Measurements from ENCODE around the gene CCL25. TPM values are rescaled to one million over a fixed set of nuclear protein-coding genes. Genes with fewer than 3 reads are reported as not detected.

The CCL25 gene
- total and polyA plus RNA-seq, 2 of the 13 experiments (the other 11 are each of a cell fraction or from before 2014, with no cell fraction given) = not detected

DNA sequence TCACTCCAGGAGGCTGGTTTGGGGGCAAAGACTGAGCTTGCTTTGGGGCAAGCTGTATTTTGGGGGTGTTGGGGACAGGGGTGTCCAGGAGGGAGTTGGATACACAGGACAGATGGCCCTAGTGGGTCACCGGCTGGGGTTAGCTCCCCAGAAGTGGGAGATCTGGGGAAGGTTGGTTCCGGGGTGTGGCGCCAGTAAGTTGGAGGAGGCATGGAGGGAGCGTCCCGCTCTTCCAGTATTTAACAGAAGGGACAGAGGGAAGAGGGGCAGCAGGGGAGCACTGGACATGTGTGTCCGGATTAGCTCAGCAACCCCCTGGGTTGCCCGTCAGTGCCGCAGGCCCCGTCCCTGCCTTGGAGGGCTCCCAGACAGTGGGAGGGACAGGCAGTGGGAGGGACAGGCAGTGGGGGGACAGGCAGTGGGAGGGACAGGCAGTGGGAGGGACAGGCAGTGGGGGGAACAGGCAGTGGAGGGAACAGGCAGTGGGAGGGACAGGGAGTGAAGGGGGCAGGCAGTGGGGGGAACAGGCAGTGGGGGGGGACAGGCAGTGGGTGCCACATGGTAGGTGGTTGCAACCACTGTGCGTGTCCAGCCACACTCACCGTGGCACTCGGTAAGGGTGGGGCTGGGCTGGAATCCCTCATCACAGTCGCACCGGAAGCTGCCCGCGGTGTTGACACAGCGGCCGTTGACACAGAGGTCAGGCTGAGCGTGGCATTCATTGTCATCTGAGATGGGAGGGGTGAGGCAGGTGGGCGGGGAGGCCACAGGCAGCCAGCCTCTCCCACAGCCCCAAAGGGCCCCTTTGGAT lies 33.2 kb downstream of the CCL25 start (continued):
- TF ChIP-seq PAF1 (CRISPR knock-in tag; IDR thresholded peaks at IDR 0.05) = no peak
- TF ChIP-seq, protein P1, sequence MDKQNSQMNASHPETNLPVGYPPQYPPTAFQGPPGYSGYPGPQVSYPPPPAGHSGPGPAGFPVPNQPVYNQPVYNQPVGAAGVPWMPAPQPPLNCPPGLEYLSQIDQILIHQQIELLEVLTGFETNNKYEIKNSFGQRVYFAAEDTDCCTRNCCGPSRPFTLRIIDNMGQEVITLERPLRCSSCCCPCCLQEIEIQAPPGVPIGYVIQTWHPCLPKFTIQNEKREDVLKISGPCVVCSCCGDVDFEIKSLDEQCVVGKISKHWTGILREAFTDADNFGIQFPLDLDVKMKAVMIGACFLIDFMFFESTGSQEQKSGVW (CRISPR knock-in tag; IDR thresholded peaks at IDR 0.05; ENCODE audit: borderline replicate concordance) = no peak
- TF ChIP-seq, protein P2, sequence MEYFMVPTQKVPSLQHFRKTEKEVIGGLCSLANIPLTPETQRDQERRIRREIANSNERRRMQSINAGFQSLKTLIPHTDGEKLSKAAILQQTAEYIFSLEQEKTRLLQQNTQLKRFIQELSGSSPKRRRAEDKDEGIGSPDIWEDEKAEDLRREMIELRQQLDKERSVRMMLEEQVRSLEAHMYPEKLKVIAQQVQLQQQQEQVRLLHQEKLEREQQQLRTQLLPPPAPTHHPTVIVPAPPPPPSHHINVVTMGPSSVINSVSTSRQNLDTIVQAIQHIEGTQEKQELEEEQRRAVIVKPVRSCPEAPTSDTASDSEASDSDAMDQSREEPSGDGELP (IDR thresholded peaks at IDR 0.05; ENCODE audit: borderline replicate concordance, low read depth) = peak; percentile 81
- no peak for TF ChIP-seq HOXA5 (CRISPR knock-in tag; IDR thresholded peaks at IDR 0.05)
- no peak for TF ChIP-seq ZNF274 (CRISPR knock-in tag; IDR thresholded peaks at IDR 0.05)
- TF ChIP-seq JUND (CRISPR knock-in tag; IDR thresholded peaks at IDR 0.05) = peak; percentile 58; the same call in 1 of the 2 replicates
- no peak for TF ChIP-seq ZNF354B (CRISPR knock-in tag; IDR thresholded peaks at IDR 0.05)
- TF ChIP-seq, protein P3, sequence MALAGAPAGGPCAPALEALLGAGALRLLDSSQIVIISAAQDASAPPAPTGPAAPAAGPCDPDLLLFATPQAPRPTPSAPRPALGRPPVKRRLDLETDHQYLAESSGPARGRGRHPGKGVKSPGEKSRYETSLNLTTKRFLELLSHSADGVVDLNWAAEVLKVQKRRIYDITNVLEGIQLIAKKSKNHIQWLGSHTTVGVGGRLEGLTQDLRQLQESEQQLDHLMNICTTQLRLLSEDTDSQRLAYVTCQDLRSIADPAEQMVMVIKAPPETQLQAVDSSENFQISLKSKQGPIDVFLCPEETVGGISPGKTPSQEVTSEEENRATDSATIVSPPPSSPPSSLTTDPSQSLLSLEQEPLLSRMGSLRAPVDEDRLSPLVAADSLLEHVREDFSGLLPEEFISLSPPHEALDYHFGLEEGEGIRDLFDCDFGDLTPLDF (CRISPR knock-in tag; IDR thresholded peaks at IDR 0.05) = no peak
- TF ChIP-seq PPARG (CRISPR knock-in tag; conservative IDR thresholded peaks at IDR 0.05) = 0 out of 2 replicates have a peak, but pooled peaks have one; percentile 38
- TF ChIP-seq TEAD3 (CRISPR knock-in tag; optimal IDR thresholded peaks at IDR 0.05; ENCODE audit: borderline replicate concordance) = peak; percentile 94
- TF ChIP-seq ZNF615 (CRISPR knock-in tag; IDR thresholded peaks at IDR 0.05; ENCODE audit: borderline replicate concordance) = no peak
- TF ChIP-seq NONO (IDR thresholded peaks at IDR 0.05) = no peak
- peak; percentile 48 for TF ChIP-seq NONO (CRISPR knock-in tag; conservative IDR thresholded peaks at IDR 0.05)
- TF ChIP-seq, protein P4, sequence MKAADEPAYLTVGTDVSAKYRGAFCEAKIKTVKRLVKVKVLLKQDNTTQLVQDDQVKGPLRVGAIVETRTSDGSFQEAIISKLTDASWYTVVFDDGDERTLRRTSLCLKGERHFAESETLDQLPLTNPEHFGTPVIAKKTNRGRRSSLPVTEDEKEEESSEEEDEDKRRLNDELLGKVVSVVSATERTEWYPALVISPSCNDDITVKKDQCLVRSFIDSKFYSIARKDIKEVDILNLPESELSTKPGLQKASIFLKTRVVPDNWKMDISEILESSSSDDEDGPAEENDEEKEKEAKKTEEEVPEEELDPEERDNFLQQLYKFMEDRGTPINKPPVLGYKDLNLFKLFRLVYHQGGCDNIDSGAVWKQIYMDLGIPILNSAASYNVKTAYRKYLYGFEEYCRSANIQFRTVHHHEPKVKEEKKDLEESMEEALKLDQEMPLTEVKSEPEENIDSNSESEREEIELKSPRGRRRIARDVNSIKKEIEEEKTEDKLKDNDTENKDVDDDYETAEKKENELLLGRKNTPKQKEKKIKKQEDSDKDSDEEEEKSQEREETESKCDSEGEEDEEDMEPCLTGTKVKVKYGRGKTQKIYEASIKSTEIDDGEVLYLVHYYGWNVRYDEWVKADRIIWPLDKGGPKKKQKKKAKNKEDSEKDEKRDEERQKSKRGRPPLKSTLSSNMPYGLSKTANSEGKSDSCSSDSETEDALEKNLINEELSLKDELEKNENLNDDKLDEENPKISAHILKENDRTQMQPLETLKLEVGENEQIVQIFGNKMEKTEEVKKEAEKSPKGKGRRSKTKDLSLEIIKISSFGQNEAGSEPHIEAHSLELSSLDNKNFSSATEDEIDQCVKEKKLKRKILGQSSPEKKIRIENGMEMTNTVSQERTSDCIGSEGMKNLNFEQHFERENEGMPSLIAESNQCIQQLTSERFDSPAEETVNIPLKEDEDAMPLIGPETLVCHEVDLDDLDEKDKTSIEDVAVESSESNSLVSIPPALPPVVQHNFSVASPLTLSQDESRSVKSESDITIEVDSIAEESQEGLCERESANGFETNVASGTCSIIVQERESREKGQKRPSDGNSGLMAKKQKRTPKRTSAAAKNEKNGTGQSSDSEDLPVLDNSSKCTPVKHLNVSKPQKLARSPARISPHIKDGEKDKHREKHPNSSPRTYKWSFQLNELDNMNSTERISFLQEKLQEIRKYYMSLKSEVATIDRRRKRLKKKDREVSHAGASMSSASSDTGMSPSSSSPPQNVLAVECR (CRISPR knock-in tag; IDR thresholded peaks at IDR 0.05; ENCODE audit: borderline replicate concordance) = peak; percentile 44; the same call in 1 of the 2 replicates
- peak; percentile 74; the same call in 1 of the 2 replicates for TF ChIP-seq ZNF614 (CRISPR knock-in tag; IDR thresholded peaks at IDR 0.05; ENCODE audit: borderline replicate concordance)
- TF ChIP-seq ZNF329 (CRISPR knock-in tag; IDR thresholded peaks at IDR 0.05; ENCODE audit: low read depth) = no peak
- TF ChIP-seq, protein P5, sequence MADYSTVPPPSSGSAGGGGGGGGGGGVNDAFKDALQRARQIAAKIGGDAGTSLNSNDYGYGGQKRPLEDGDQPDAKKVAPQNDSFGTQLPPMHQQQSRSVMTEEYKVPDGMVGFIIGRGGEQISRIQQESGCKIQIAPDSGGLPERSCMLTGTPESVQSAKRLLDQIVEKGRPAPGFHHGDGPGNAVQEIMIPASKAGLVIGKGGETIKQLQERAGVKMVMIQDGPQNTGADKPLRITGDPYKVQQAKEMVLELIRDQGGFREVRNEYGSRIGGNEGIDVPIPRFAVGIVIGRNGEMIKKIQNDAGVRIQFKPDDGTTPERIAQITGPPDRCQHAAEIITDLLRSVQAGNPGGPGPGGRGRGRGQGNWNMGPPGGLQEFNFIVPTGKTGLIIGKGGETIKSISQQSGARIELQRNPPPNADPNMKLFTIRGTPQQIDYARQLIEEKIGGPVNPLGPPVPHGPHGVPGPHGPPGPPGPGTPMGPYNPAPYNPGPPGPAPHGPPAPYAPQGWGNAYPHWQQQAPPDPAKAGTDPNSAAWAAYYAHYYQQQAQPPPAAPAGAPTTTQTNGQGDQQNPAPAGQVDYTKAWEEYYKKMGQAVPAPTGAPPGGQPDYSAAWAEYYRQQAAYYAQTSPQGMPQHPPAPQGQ (CRISPR knock-in tag; IDR thresholded peaks at IDR 0.05; ENCODE audit: borderline replicate concordance) = no peak
- TF ChIP-seq HNF4A (CRISPR knock-in tag; IDR thresholded peaks at IDR 0.05) = peak; percentile 51
- TF ChIP-seq PRPF4 (IDR thresholded peaks at IDR 0.05; ENCODE audit: low read depth, low read length, poor library complexity, severe bottlenecking) = no peak
- peak; percentile 66; the same call in 1 of the 2 replicates for TF ChIP-seq CBX5 (CRISPR knock-in tag; IDR thresholded peaks at IDR 0.05; ENCODE audit: borderline replicate concordance)
- TF ChIP-seq KDM4B (CRISPR knock-in tag; IDR thresholded peaks at IDR 0.05) = peak; percentile 89; the same call in 1 of the 2 replicates

All from HepG2 (cell line).